GM18867 (cell line): Measurements from ENCODE around the gene CNTLN.
"Not testable (repeated sequence)": the region's sequence is repeated elsewhere in the genome, so short reads cannot be mapped to it uniquely, and the experiment has no call there.

Experiments used
- ATAC-seq: cut with Tn5 transposase; IDR thresholded peaks from one replicate; pipeline ENCODE4 v1.9.1; 2021; ENCODE audit warnings: mild to moderate bottlenecking, moderate library complexity; ENCODE audit not compliant: unreplicated experiment

CNTLN gene

DNA sequence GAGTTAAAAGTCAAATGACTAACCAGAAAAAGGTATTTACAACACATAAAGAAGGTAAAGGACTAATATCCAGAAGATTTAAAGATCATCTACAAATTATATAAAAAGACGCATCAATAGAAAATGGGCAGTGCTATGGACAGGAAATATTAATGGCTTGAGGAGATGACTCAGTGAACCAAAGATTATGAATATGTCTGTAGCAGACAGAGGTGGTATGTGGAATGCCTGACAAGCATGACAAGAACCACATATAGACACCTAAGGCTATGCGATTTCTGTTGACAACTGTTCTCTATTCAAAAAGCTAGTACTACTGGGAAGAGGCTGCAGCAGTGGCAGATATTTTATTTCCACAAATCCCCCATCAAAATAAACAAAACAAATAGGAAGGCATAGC is 267.0 kb downstream of the CNTLN start:
- no peak for ATAC-seq

- no peak for ATAC-seq
Measured at GRCh38 chr9:17402309-17402708, 267.5 kb downstream of the CNTLN start.

GRCh38 chr9:17403539-17403938 is 268.7 kb downstream of the CNTLN start:
- no peak for ATAC-seq

- no peak for ATAC-seq
Measured at GRCh38 chr9:17414986-17415385, 280.1 kb downstream of the CNTLN start.

- ATAC-seq, result no peak
Measured at GRCh38 chr9:17422994-17423680, 288.3 kb downstream of the CNTLN start.

DNA sequence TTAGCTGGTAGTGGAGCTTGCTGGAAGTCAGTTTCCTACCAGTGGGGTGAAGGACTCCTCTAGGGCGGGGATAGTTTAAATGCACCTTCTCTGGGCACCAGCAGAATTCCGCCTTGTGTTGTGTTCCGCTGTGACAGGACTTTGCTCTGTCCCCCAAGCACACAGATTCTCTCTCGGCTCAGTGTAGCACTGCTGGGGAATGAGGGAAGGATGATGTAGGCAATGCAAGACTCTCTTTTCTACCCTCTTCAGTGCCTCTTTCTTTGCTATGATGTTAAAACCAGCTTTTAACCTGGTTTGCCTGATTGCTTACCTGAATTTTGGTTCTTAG is 288.8 kb downstream of the CNTLN start:
- no peak for ATAC-seq

GRCh38 chr9:17425384-17425783 is 290.5 kb downstream of the CNTLN start:
- ATAC-seq, result no peak

DNA sequence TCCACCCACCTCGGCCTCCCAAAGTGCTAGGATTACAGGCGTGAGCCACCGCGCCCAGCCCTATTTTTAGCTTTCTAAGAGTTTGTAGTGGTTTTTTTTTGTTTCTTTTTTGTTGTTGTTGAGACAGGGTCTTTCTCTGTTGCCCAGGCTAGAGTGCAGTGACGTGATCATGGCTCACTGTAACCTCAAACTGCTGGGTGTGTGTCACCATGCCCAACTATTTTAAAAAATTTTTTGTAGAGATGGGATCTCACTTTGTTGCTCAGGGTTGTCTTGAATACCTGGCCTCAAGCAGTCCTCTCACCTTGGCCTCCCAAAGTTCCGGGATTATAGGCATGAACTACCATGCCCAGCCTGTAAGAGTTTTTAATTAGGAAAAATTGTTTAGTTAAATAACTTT is 298.7 kb downstream of the CNTLN start:
- ATAC-seq, result no peak

GRCh38 chr9:17436854-17437253 is 302.0 kb downstream of the CNTLN start:
- no peak for ATAC-seq

DNA sequence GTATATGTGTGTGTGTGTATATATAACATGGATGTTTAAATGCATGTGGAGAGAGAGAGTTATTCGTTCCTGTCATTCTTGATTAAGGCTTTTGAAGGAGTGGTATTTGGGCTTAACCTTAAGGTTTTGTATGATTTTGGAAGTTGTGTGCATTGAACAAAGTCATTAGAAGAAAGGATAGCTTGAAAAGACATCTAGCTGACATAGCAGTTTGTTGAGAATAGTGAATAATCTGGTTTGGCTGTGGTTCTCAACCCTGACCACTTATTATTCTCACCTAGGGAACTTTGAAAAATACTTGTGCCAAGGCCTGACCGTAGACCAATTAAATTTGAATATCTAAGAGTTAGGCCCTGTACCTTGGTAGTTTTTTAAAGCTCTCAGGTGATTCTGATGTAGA is 303.0 kb downstream of the CNTLN start:
- ATAC-seq, result no peak

GRCh38 chr9:17445126-17445525 is 310.3 kb downstream of the CNTLN start:
- ATAC-seq, result not testable (repeated sequence)

DNA sequence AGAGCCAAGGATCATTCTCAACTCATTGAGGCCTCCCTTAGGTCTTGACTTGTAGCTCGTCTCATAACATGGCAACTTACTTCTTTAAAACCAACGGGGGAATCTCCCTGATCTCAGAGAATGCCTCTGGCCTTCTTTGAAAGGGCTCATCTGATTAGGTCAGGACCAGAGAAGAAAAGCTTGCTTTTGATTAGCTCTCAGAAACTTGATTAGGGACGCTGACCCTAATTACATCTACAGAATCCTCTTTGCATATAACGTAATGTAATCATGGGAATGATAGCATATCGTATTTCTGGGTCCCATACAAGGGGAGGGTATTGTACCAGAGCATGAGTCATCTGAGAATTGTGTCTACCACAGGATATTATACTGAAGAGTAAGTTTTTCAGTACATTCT is 318.9 kb downstream of the CNTLN start:
- no peak for ATAC-seq

DNA sequence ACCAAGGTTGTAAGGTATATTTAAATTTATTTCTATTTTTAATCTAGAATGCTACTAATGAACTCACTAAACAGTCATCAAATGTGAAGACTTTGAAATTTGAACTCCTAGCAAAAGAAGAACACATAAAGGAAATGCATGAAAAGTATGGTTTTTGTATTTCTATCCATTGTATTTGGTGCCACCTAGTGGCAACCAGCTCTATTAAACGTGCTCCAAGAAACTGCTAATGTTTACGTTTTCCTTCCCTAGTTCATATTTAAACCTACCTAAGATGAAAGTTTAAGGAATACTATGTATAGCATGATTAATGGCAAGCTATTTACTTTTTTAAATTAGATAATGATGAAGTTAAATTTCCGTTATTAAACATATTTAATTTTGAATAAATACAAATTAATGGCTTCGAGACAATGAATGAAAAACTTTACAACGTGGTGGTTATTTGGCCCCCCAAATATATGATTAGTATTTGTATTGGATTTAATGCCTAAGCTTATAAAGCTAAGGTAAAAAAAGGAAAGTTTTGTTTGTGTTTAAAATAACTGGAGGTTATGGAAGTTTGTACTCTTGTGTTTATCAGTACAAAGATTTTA is 328.1 kb downstream of the CNTLN start:
- peak; percentile 80 for ATAC-seq

DNA sequence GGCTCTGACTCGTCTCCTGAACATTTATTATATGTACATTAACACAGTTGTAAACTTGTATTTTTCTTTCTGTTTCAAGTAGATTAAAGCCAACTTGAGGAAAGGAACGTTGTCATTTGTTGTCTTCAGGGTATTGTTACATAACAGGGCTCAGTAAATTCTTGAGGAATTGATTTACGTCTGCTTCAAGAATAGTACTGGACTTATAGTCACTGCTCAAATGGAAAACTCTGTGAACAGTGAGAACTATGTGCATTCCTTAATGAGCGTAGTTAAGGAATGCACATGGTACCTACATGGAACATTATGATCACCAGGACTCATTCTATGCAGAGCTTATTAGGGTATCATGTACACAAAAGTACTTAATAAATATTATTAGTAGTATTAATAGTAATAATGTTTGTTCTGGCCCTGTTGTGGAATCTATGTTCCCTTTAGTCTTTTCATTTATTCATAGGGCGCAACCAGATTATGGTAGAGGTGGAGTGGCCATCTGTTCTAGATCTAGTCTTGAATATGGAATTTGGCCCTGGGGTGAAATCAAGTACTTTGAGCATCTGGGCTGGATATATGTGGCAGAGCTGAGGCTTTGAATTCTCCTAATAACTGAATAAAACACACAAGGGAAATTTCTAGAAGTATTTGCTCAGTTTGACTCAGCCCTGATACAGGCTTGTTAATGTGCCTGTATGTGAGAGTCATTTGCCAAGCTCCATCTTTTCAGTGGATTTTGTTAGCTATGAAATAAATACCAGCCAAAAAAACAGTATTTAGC is 335.4 kb downstream of the CNTLN start:
- no peak for ATAC-seq

DNA sequence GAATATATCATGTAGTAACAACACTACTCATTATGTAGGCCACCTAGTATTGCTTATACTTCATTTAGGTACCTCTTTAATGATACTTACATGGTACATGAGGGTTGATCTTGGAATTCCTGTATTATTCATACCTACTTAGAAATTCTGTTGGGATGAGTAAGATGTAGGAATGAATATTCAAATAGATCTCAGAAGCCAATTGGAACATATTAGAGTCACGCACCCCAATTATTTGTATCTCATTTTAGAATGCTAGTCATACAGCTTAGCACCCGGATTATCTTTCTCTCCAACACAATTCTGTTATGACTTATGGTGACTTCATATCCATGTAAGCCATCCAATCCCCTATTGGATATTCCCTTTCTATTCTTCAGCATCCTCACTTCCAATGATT is 337.3 kb downstream of the CNTLN start:
- ATAC-seq, result no peak

DNA sequence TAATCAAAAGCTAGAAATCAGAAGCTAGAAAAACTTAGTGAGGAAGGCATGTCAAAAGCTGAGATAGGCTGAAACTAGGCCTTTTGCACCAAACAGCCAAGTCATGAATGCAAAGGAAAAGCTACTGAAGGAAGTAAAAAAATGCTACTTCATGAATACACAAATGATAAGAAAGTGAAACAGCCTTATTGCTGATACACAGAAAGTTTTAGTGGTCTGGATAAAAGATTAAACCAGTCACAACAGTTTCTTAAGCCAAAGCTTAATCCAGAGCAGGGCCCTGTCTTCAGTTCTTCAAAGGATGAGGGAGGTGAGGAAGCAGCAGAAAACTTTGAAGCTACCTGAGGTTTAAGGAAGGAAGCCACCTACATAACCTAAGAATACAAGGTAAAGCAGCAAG is 341.6 kb downstream of the CNTLN start:
- peak; percentile 86 for ATAC-seq

- no peak for ATAC-seq
Measured at GRCh38 chr9:17477816-17478215, 343.0 kb downstream of the CNTLN start.

GRCh38 chr9:17480966-17481365 is 346.1 kb downstream of the CNTLN start:
- ATAC-seq, result no peak

- ATAC-seq, result no peak
Measured at GRCh38 chr9:17481565-17481964, 346.7 kb downstream of the CNTLN start.

DNA sequence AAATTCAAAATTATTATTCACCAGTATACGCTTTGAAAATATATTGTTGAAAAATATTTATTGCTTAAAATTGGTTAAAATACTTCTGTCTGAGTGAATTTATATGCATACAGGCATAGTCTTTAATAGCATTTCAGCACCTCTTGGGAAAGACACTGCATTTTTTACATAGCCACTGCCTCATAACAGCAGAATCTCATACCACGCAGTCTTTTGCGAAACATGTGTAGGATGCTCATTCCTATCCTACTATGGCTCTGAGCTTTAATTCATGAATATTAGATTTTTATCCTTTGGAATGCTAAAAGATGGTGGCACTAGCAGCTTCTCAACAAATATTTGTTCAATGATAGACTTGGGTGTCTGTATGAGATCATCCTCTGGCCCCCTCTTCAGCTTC is 350.1 kb downstream of the CNTLN start:
- ATAC-seq, result no peak

DNA sequence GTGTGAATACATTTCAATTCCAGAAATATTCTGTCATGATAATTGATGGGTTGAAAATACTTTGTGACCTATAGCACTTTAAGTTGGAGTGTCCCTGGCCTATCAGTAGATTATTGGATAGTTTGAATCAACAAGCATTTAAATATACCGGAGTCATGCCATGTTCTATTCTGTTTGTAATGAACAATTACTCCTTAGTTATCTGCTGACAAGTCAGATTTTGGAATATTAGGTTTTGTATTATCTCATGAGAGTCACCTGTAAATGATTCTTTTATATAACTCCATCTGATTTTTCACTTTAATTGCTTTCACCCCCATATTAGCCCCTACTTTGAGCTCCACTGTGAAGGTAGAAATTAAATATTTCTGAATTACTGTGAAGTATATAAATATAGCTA is 351.6 kb downstream of the CNTLN start:
- no peak for ATAC-seq

DNA sequence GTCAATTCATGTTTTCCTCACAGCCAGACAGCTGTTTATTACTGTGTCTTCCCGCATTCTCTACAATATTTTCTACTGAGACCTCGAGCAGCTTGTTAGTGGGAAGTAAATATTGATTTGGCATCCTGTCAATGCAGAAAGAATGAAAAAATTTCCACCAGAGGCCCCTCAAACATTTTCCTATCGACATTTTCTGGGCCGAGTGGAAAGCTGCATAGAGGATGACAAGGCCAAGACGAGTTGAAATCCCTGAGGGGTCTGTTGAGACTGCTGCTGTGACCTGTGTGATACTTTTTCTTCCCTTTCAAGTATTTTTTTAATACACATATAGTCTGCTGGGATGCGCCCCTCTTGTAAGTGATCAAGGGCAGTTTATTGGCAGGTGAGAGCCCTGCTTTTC is 352.6 kb downstream of the CNTLN start:
- ATAC-seq, result no peak
